ENCODE data around the gene KRR1.
A peak's percentile ranks its signal among the peaks of the same experiment; 100 is the strongest.
"Not testable (repeated sequence)": the region's sequence is repeated elsewhere in the genome, so short reads cannot be mapped to it uniquely, and the experiment has no call there.

The KRR1 gene

GRCh38 chr12:75525263-75525662 lies 13.9 kb upstream of the KRR1 start:
- no peak for DNase-seq (ENCODE audit: low read depth in 2 of 2)

- not testable (repeated sequence) for DNase-seq (ENCODE audit: low read depth in 2 of 2)
Measured at GRCh38 chr12:75522124-75522523, 10.7 kb upstream of the KRR1 start.

GRCh38 chr12:75521224-75521623 lies 9.8 kb upstream of the KRR1 start:
- DNase-seq (ENCODE audit: low read depth in 2 of 2), result not testable (repeated sequence)

DNA sequence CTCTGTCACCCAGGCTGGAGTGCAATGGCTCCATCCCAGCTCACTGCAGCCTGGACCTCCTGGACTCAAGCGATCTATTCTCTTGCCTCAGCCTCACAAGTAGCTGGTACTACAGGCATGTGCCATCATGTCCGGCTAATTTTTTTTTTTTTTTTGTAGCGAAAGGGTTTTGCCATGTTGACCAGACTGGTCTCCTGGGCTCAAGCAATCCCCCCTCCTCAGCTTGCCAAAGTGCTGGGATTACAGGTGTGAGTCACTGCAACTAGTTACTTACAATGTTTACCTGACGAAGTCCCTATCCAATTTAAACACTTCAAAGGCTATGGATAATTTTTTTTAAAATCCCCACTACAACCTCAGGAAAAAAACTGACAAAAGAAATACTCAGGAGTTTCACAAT lies 1.8 kb downstream of the KRR1 start:
- DNase-seq (ENCODE audit: low read depth in 2 of 2), result no peak

DNA sequence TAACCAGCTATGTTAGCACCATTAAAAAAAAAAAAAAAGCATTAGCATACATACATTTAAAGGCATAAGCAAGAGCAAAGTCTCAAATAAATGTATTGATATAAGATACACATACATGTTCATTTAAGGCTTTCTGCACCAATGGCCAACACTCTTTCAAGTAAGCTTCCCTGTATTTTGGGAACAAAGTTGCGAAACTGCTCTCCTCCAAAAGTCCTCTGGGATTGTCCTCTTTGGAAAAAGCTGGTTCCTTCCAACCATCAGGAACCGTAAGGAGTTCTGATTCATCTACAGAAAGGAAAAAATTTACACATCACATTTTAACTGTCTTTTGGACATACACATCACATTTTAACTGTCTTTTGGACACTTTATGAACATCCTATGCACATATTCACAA lies 3.2 kb downstream of the KRR1 start:
- no peak for DNase-seq (ENCODE audit: low read depth in 2 of 2)

DNA sequence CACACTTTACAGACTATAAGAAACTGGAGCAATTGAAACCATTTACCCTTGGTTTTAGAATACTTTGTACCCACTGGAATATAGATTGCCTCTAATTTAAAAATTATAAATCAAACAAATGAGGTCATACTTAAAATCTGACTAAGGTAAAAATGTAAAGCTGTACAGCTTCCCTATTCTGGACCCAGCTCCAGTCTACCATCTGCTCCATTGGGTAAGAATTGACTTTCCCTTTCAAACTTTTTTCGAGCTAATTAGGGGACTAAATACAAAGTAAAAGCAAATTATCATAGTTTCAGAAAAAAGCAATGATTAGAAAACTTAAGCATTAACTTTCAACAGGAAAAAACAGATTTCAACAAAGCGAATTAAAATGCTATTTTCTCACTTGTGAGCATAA lies 4.3 kb downstream of the KRR1 start:
- DNase-seq (ENCODE audit: low read depth in 2 of 2), result no peak

- DNase-seq (ENCODE audit: low read depth in 2 of 2), result no peak
Measured at GRCh38 chr12:75505706-75506312, 5.6 kb downstream of the KRR1 start.

DNA sequence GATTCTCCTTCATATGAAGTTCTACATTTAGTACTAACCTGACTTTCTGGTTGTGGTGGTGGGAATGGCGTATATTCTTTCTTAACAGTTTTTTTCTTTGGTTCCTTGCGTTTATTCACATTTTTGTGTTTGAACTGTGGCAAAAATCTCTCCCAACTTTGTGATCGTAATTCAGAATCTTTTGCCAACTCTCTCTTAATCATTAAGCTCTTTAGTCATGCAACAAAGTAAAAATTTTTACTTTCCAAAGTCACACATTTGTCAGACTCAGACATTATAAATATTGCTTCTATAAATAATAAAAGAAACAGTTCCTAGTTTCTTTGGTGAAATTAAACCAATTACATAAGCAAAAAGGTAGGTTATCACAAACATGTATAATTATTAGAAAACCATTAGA lies 7.5 kb downstream of the KRR1 start:
- no peak for DNase-seq (ENCODE audit: low read depth in 2 of 2)

GRCh38 chr12:75503459-75503858 lies 8.0 kb downstream of the KRR1 start:
- DNase-seq (ENCODE audit: low read depth in 2 of 2), result no peak

DNA sequence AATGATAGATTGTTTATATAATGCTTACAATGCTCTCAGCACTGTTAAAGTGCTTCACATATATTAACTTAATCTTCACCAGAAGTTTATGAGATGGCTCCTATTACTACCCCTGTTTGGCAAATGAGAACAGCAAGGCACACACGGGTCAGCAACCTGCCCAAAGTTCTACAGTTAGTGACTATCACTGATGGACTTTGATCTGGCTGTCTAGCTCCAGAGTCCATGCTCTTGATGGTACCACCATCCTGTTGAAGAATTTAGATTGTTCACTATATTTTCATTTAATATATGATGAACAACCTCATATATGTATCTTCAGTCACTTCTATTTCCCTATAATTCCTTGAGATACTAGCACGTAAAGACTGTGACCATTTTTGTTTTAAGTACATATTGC lies 20.2 kb downstream of the KRR1 start:
- no peak for DNase-seq (ENCODE audit: low read depth in 2 of 2)

DNA sequence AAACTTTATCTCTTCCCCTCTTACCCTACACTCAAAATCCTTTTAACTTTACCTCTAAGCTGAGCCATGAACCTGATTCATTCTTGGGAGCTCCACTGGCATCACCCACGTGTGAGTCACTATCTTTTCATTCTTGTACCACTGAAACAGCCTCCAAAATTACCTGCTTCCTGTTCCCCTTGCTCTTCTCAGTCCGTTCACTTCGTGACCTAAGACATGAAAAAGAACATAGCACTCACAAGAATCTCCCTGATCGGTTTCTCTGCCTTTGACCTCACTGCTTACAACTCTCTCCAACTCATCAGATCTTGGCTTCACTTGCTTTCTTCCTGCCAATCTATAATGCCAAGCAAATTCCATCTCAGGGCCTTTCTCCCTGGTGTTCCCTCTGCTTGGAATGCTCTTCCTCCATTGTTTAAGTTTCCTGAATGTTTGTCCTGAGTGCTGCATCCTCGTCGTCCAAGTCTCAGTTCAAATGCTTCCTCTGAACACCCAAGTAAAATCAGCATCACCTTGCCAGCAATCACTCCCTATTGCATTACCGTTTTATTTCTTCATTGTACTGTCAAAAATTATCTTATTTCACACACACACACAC lies 21.7 kb downstream of the KRR1 start:
- DNase-seq (ENCODE audit: low read depth in 2 of 2), result no peak

GRCh38 chr12:75489187-75489586 lies 22.2 kb downstream of the KRR1 start:
- no peak for DNase-seq (ENCODE audit: low read depth in 2 of 2)

DNA sequence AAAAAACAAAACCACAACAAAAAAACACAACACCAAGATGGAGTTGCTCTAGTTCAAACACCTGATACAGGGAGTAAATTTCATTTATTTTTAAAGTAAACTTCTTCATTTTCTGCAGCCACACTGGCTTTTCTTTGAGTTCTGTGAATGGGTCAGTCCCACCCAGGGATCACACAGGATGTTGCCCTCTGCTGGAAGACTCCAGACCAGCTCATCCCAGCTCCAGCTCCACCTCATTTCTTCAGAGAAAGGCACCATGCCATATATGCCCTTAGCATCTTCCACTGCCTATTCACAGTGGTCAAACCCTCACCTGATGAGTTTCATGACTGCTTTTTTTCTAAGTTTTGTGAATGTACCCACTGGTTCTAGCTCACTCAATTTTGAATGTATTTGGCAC lies 22.9 kb downstream of the KRR1 start:
- no peak for DNase-seq (ENCODE audit: low read depth in 2 of 2)

DNA sequence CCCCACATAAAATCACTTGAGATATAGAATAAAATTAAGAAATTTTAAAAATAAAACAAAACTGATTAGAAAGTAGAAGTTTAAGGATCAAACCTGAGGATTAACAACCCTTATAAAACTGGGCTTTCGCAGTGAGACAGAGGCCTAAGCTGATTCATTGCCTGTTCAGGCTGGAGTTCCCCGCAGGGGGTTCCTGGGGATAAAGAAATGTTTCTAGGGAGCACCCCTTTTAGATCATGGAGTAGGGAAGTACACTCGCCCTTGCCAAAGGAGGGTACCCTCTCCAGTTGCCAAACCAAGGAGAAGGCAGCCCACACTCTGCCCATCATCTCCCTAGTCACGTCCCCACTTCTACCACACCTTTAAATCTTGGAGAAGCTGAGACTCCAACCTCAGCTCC lies 24.1 kb downstream of the KRR1 start:
- DNase-seq (ENCODE audit: low read depth in 2 of 2), result no peak

DNA sequence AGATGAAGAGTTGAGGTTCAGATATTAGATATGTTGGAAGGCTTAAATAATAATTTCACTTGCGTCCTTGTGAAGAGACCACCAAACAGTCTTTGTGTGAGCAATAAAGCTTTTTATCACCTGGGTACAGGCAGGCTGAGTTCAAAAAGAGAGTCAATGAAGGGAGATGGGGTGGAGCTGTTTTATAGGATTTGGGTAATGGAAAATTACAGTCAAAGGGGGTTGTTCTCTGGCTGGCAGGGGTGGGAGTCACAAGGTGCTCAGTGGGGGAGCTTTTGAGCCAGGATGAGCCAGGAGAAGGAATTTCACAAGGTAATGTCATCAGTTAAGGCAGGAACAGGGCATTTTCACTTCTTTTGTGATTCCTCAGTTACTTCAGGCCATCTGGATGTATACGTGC lies 27.0 kb downstream of the KRR1 start:
- DNase-seq (ENCODE audit: low read depth in 2 of 2), result not testable (repeated sequence)

DNA sequence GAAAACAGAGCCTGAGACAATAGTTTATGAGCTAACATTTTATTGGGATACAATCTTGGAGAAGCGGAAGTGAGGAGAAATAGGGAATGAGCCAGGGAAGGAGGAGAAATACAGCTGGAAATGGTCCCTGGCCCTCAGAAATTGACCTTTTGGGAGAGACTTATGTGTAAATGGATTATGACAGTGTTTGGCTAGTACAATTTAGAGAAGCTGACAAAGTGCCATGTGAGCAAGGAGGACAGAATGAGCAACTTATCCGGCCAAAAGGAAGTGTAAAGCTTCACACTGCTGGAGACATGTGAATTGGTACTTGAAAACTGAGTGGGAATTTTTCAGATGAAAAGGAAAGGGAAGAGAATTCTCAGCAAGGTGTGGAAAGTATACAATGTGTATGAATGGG lies 28.0 kb downstream of the KRR1 start:
- no peak for DNase-seq (ENCODE audit: low read depth in 2 of 2)

GRCh38 chr12:75482646-75483045 lies 28.8 kb downstream of the KRR1 start:
- DNase-seq (ENCODE audit: low read depth in 2 of 2), result no peak

GRCh38 chr12:75481774-75482173 lies 29.6 kb downstream of the KRR1 start:
- no peak for DNase-seq (ENCODE audit: low read depth in 2 of 2)

DNA sequence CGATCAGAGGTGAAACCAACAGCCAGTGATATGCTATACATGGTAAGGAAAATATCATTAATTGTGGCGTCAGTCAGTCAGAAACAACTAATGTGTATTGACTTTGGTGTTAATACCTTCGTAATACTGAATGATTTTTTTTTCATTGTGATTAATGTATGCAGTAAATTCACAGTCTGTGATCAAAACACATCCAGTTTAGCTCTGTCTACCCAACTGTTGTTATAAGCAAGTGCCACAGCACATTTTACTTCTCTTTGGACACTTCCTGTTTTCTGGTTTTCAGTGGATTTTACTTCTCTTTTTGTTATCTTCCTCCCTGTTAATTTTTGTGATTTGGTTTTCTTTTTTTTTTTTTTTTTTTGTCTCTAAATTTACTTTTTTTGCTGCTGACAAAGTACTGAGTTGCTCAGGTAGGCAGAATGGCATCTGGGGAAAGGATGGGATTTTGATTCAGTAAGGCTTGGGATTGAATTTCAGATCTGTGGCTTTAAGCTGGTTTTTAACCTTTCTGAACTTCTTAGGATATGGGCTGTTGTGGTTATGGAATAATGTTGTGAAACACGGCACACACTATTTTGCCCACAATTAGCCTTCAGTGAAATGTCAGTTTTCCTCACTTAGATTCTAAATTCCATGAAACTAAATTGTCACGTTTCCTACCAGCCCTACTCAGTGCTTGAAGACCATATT lies 30.2 kb downstream of the KRR1 start:
- DNase-seq (ENCODE audit: low read depth in 2 of 2), result no peak

DNA sequence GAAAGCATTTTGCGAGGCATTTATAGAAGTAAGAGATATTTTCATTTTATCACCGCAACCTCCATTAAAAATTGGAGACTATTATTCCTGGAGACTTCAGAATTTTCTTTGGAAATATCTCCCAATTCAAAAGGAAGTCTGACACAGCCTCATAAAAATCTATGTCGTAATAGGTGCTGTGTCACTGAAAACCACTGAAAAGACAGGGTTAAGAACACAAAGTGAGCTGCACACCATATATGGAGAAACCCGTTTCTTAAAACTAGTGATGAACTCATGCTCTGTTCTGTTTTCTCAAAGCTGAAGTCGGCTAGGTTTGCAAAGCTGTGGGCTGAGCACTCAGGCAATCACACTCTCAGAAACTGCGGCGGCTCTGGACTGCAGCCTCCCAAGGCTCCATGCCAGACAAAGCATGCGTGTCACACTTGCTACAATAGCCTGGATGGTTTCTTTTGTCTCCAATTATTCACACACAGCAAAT lies 30.9 kb downstream of the KRR1 start, which contains the start of gene GLIPR1:
GLIPR1 (plus strand) TSS at position 287 of the 481 bp plus-strand sequence; CDS start at position 413, 126 bp downstream.
- DNase-seq (ENCODE audit: low read depth in 2 of 2), result peak; percentile 51 to 56

DNA sequence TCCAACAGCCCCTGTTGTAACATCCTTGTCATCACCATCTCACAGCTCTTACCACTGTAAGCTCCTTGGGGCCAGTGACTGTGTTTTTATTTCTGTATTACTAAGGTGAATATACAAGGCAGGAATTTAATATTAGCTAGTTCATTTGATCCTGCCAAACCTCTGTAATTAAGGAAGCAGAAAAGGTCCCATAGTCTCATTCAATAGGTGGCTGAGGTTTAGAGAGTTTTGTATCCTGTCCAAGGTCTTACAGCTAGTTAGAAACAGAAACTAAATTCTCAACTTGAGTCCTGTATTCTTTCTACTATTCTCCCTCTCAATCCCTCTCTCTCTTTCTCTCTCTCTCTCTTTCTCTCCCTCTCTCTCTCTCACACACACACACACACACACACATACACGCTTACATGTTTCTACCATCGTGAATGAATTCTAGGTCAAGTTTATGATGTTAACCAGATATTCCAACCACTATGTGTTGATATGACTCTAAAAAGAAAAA lies 31.4 kb downstream of the KRR1 start:
- DNase-seq (ENCODE audit: low read depth in 2 of 2), result no peak

DNA sequence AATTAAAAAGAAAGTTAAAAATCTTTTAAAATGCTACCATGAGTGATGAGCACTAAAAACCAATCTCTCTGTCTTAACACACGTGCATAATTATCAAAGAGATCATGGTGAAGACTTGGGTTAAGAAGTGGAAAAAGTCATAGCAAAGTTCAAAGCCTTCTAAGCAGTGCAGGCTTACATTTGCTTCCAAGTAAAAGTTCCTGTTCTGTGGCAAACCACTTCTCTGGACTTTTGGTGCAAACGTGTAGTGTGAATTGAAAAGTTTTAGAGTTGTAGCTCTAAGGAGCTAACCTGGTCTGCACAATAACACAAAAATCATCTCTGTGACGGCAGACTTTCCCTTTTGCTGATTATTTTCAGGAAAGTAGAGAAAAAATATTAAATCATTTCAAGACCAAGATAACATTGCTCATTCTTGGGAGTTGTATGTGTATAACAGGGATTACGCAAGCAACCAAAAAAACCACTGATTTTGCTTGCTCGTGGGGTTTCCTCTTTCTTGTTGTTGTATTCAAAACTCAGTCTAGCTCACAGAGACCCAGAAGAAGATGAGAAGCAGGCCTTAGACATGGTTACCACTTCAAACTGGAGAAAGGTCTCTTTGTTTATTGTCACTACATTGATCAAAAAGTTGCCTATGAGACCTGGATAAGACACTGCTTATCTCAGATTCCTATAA lies 33.2 kb downstream of the KRR1 start:
- no peak for DNase-seq (ENCODE audit: low read depth in 2 of 2)
